ENCODE results near the gene LRBA.

- TF ChIP-seq RBBP5 (IDR thresholded peaks at IDR 0.05; ENCODE audit: borderline replicate concordance, insufficient read depth, low read length, poor library complexity, severe bottlenecking), result no peak
- no peak for TF ChIP-seq GABPA (tag; conservative IDR thresholded peaks at IDR 0.05; ENCODE audit: low read depth)
- TF ChIP-seq ZFX (CRISPR knock-in tag; IDR thresholded peaks at IDR 0.05), result no peak
- no peak for TF ChIP-seq TAF15 (IDR thresholded peaks at IDR 0.05; ENCODE audit: low read depth, low read length)
- no peak for TF ChIP-seq CTCF (IDR thresholded peaks at IDR 0.05 in 2 of 3, conservative IDR thresholded peaks at IDR 0.05 in 1 of 3; ENCODE audit: insufficient read depth in 2 of 3, low read depth in 1 of 3, low read length in 3 of 3)
- no peak for TF ChIP-seq EP300 (IDR thresholded peaks at IDR 0.05; ENCODE audit: low read length)
- no peak for TF ChIP-seq MTF1 (CRISPR knock-in tag; IDR thresholded peaks at IDR 0.05; ENCODE audit: borderline replicate concordance)
- TF ChIP-seq MAX (CRISPR knock-in tag; IDR thresholded peaks at IDR 0.05), result no peak
- TF ChIP-seq GABPB1 (CRISPR knock-in tag; IDR thresholded peaks at IDR 0.05), result no peak
- TF ChIP-seq ZBTB2 (IDR thresholded peaks at IDR 0.05), result no peak
- TF ChIP-seq POLR2AphosphoS5 (IDR thresholded peaks at IDR 0.05; ENCODE audit: control insufficient read depth, insufficient read depth, low read depth, low read length), result no peak
Measured at GRCh38 chr4:150725957-150726523, 289.0 kb downstream of the LRBA start.

All from K562 (cell line).